B cell (primary cell): ENCODE results near the gene SHPK. TPM values are rescaled to one million over a fixed set of nuclear protein-coding genes. Genes with fewer than 3 reads are reported as not detected.

Source experiments
- ATAC-seq: fragments of 200-7000 bp; cut with Tn5 transposase; one replicate; pipeline ENCODE4 v1.10.0; 2021; ENCODE audit warnings: low read depth, mild to moderate bottlenecking, moderate number of reproducible peaks, moderate library complexity
- CTCF ChIA-PET: fragments of 350-600 bp; sonication (Branson Sonifier 250); formaldehyde crosslinking; loops from one replicate; lab custom pipeline; 2021; ENCODE audit warnings: antibody characterized with exemption, inconsistent platforms; lab: Charles Lee
- POLR2A ChIA-PET: fragments of 350-600 bp; sonication (Branson Sonifier 250); formaldehyde crosslinking; loops from one replicate; lab custom pipeline; 2021; ENCODE audit warnings: antibody characterized with exemption; lab: Charles Lee
- DNase-seq: peaks from one replicate; pipeline ENCODE4 v3.0.0; 2013
- H2AFZ ChIP-seq: 2 replicates; pipeline ENCODE4 v1.6.1; 2012; ENCODE audit warnings: mild to moderate bottlenecking, low read depth, low read length; ENCODE audit not compliant: insufficient read depth, poor library complexity, severe bottlenecking
- H3K27ac ChIP-seq, 2 donors: 1 replicate in 1 of 2; 2 replicates in 1 of 2; pipeline ENCODE4 v1.5.1; 2012 to 2013; ENCODE audit warnings: low read length in 2 of 2, mild to moderate bottlenecking in 2 of 2, moderate library complexity in 1 of 2
- H3K27me3 ChIP-seq, 4 experiments: fragments of 200-600 bp in 1 of 4; sonication (generic) in 1 of 4; replicated peaks in 1 of 4; 1 replicate in 2 of 4; 2 replicates in 2 of 4; pipeline versions ENCODE4 v1.6.1 to v1.7.0; 2013 to 2016; ENCODE audit warnings: low read length in 3 of 4, mild to moderate bottlenecking in 2 of 4, mixed read lengths in 1 of 4, moderate library complexity in 1 of 4; ENCODE audit not compliant: insufficient read depth in 4 of 4, control insufficient read depth in 3 of 4; ENCODE audit errors: control extremely low read depth in 1 of 4
- H3K36me3 ChIP-seq, 2 experiments: replicated peaks in 1 of 2; 1 replicate in 1 of 2; 2 replicates in 1 of 2; pipeline versions ENCODE4 v1.6.1 to v1.7.1; 2013; ENCODE audit warnings: low read length in 1 of 2; ENCODE audit not compliant: insufficient read depth in 2 of 2, control insufficient read depth in 1 of 2; ENCODE audit errors: control extremely low read depth in 1 of 2, extremely low read depth in 1 of 2
- H3K4me1 ChIP-seq, 2 donors: fragments of 200-600 bp in 1 of 2; sonication (generic) in 1 of 2; 1 replicate in 1 of 2; 2 replicates in 1 of 2; pipeline versions ENCODE4 v1.5.1 to v1.6.1; 2013 to 2017; ENCODE audit warnings: low read length in 2 of 2; ENCODE audit not compliant: control insufficient read depth in 2 of 2, insufficient read depth in 2 of 2
- H3K4me2 ChIP-seq: replicated peaks from 2 replicates; pipeline ENCODE3; 2012; ENCODE audit warnings: mild to moderate bottlenecking, low read depth, low read length; ENCODE audit not compliant: poor library complexity, severe bottlenecking
- H3K4me3 ChIP-seq, 5 experiments: fragments of 200-600 bp in 1 of 5; sonication (generic) in 1 of 5; 1 replicate in 3 of 5; 2 replicates in 2 of 5; pipeline versions ENCODE4 v1.5.1 to v1.7.0; 2011 to 2016; ENCODE audit warnings: low read length in 4 of 5, mild to moderate bottlenecking in 4 of 5, low read depth in 2 of 5, control low read depth in 1 of 5, moderate library complexity in 1 of 5; ENCODE audit not compliant: insufficient read depth in 1 of 5; ENCODE audit errors: control extremely low read depth in 1 of 5, extremely low read depth in 1 of 5
- H3K79me2 ChIP-seq: fragments of 200-600 bp; sonication (generic); one replicate; pipeline ENCODE4 v1.6.0; 2016; ENCODE audit warnings: low read length; ENCODE audit not compliant: control insufficient read depth, insufficient read depth
- H3K9ac ChIP-seq: fragments of 200-600 bp; sonication (generic); 2 replicates; pipeline ENCODE4 v1.6.1; 2017; ENCODE audit warnings: mild to moderate bottlenecking, low read length, moderate library complexity
- H3K9me3 ChIP-seq, 3 donors: one replicate each; pipeline versions ENCODE4 v1.6.1 to v1.7.1; 2013; ENCODE audit warnings: low read length in 2 of 3; ENCODE audit not compliant: control insufficient read depth in 2 of 3, insufficient read depth in 1 of 3; ENCODE audit errors: control extremely low read depth in 1 of 3
- H4K20me1 ChIP-seq: 2 replicates; pipeline ENCODE4 v1.6.0; 2012; ENCODE audit warnings: mild to moderate bottlenecking, low read length; ENCODE audit not compliant: insufficient read depth, control insufficient read depth, poor library complexity, severe bottlenecking
- H3K27ac Mint-ChIP-seq: one replicate; pipeline ENCODE4 v1.8.0; 2021; ENCODE audit warnings: mixed read lengths
- H3K27me3 Mint-ChIP-seq: one replicate; pipeline ENCODE4 v1.8.0; 2021; ENCODE audit warnings: mixed read lengths
- H3K4me1 Mint-ChIP-seq: one replicate; pipeline ENCODE4 v1.8.0; 2021; ENCODE audit warnings: mixed read lengths
- H3K4me3 Mint-ChIP-seq: one replicate; pipeline ENCODE4 v1.8.0; 2021; ENCODE audit warnings: mixed read lengths
- H3K9me3 Mint-ChIP-seq: one replicate; pipeline ENCODE4 v1.8.0; 2022; ENCODE audit warnings: mixed read lengths; ENCODE audit not compliant: insufficient read depth
- EZH2 ChIP-seq: IDR thresholded peaks from 2 replicates; pipeline ENCODE4 v1.6.1; 2012; ENCODE audit warnings: borderline replicate concordance, low read depth, mild to moderate bottlenecking, moderate library complexity, low read length; ENCODE audit not compliant: insufficient read depth, poor library complexity, severe bottlenecking
- WGBS: methylation state at CpG from one replicate; pipeline ENCODE4 v1.1.5; 2013; ENCODE audit warnings: missing lambda C conversion rate; ENCODE audit not compliant: insufficient coverage; 5-methylcytosine and 5-hydroxymethylcytosine counted together
- intact Hi-C: fragments of 100-400 bp; cut with micrococcal nuclease; formaldehyde crosslinking; loops from one replicate; pipeline ENCODE4 v1.10.0; 2022
- polyA plus RNA-seq: library from polyadenylated mRNA; depleted of rRNA; stranded (reverse); fragments of >200 nt; gene quantifications from 2 replicates; pipeline ENCODE4 v1.2.3, GENCODE V29; 2012
- total RNA-seq, 2 donors: library from RNA; stranded (reverse); fragments of 120-200 nt in 1 of 2; gene quantifications; 1 replicate in 1 of 2; 2 replicates in 1 of 2; pipeline versions ENCODE4 v1.2.3 to v1.2.4, GENCODE V29; 2013 to 2022
- TF ChIP-seq, protein P1 (sequence below): fragments of 200-600 bp; IDR thresholded peaks from one replicate; pipeline ENCODE4 v1.8.0; 2022; ENCODE audit warnings: antibody characterized with exemption, mild to moderate bottlenecking

SHPK gene
- total and polyA plus RNA-seq, 2 donors (not counting 1 experiment from before 2014, with no cell fraction given) = 5.9 to 16.1 TPM

DNA sequence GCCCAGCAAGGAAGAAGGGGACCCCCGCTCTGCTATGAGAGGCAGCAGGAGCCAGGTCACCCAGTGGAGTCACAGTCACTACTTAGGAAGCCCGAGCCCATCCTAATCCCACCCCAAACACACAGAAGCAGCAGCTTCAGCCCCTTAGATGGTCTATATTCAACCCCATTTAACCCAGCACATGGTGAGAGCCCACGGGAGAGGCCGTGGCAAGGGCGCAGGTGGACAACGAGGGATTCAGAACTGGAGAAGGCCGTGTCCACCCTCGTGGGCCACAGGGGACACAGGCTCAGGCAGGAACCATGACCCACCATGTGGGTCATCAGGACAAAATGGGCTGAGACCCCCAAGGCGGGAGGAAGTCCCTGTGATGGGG is 76.8 kb downstream of the SHPK start:
- Histone ChIP-seq H3K4me3 (no peak overlapping the region), H3K9ac (no peak overlapping the region), H2AFZ (no peak overlapping the region), H4K20me1 (no peaks in the 10 kb centered on the region), H3K27me3 (peaks cover 0 to 9% (median 0%) of the 10 kb centered on the region in 4 experiments), H3K9me3 (no peaks in the 10 kb centered on the region), H3K27ac (peak overlapping the region in 1 of 2 donors; percentile 81), H3K4me1 (peaks cover 28 to 40% of the 10 kb centered on the region in 2 donors), H3K79me2 (no peaks in the 10 kb centered on the region), H3K36me3 (no peaks in the 10 kb centered on the region), H3K4me2 (peak overlapping the region; percentile 52)
- ChIA-PET POLR2A (interaction anchor here (0.6 kb wide), 1 partner anchor 77 kb away, joined by 3 read pairs; the partner anchor contains the start of gene CTNS), CTCF (interaction anchor here (0.9 to 1.2 kb wide), 2 partner anchors 20 to 89 kb away, joined by 3 read pairs; no protein-coding TSS in a partner anchor)
- Mint-ChIP-seq H3K9me3 (no peaks in the 10 kb centered on the region), H3K27me3 (peaks cover 3% of the 10 kb centered on the region), H3K4me1 (peaks cover 46% of the 10 kb centered on the region), H3K27ac (peak overlapping the region; percentile 95), H3K4me3 (peak overlapping the region; percentile 77)
- DNase-seq = no peak
- WGBS = 92% methylated on average over 8 of the region's 9 CpGs
- no peak for TF ChIP-seq EZH2
- TF ChIP-seq, protein P1, sequence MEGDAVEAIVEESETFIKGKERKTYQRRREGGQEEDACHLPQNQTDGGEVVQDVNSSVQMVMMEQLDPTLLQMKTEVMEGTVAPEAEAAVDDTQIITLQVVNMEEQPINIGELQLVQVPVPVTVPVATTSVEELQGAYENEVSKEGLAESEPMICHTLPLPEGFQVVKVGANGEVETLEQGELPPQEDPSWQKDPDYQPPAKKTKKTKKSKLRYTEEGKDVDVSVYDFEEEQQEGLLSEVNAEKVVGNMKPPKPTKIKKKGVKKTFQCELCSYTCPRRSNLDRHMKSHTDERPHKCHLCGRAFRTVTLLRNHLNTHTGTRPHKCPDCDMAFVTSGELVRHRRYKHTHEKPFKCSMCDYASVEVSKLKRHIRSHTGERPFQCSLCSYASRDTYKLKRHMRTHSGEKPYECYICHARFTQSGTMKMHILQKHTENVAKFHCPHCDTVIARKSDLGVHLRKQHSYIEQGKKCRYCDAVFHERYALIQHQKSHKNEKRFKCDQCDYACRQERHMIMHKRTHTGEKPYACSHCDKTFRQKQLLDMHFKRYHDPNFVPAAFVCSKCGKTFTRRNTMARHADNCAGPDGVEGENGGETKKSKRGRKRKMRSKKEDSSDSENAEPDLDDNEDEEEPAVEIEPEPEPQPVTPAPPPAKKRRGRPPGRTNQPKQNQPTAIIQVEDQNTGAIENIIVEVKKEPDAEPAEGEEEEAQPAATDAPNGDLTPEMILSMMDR = no peak
- ATAC-seq = no peak
- intact Hi-C loops = loop anchor here (5.0 to 10.0 kb wide), 2 partner anchors 356 to 557 kb away; partner anchors contain the start of gene P2RX1

DNA sequence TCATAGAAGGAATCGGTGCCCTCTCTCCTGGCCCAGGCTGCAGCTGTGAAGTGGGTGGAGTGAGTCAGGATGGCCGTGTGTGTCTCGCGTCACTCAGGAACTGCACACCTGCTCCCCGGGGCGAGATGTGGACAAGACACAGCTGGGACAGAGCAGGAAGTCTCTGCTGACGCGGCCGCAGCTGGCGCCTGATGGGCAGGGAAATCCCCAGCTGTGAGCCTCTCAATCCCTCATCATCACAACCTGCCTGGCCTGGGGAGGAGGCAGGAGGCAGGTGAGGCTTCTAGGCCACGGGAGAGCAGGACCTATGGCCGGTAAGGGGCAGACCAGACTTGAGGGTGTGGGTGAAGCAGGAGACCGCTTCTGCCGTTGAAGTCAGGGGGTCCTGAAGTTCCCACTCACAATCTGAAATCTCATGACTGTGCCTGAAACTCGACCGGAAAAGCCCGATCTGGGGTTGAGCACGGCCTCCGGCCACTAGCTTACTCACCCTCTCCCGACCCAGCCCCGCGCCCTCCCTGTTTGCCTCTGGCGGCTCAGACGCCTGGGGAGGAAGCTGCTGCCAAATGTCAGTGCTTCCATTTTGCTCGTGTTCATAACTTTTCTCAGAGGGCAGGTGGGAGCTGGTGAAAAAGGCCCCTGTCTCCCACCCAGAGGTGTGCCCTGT is 77.3 kb downstream of the SHPK start:
- Histone ChIP-seq H3K4me1 (peaks cover 28 to 40% of the 10 kb centered on the region in 2 donors), H3K79me2 (no peaks in the 10 kb centered on the region), H3K27me3 (peaks cover 0 to 9% (median 0%) of the 10 kb centered on the region in 4 experiments), H2AFZ (no peak overlapping the region), H3K27ac (peak overlapping the region; percentile 73 to 81), H4K20me1 (no peaks in the 10 kb centered on the region), H3K4me2 (peak overlapping the region; percentile 52), H3K9me3 (no peaks in the 10 kb centered on the region), H3K9ac (peak overlapping the region; percentile 24), H3K4me3 (no peak overlapping the region), H3K36me3 (no peaks in the 10 kb centered on the region)
- DNase-seq (peak; percentile 89), ATAC-seq (peak; percentile 76)
- intact Hi-C loops = loop anchor here (1.0 to 10.0 kb wide), 3 partner anchors 78 to 556 kb away; partner anchors contain the start of genes CTNS, P2RX1 and SHPK
- WGBS = 47% methylated on average over 20 of the region's 25 CpGs
- Mint-ChIP-seq H3K27me3 (peaks cover 3% of the 10 kb centered on the region), H3K27ac (peak overlapping the region; percentile 95), H3K4me3 (peak overlapping the region; percentile 77), H3K4me1 (peaks cover 46% of the 10 kb centered on the region), H3K9me3 (no peaks in the 10 kb centered on the region)
- TF ChIP-seq, protein P1 = no peak
- TF ChIP-seq EZH2 = no peak
- ChIA-PET CTCF (interaction anchor here (0.9 to 1.2 kb wide), 2 partner anchors 20 to 89 kb away, joined by 3 read pairs; no protein-coding TSS in a partner anchor), POLR2A (interaction anchor here (0.6 to 1.2 kb wide), 2 partner anchors 78 to 125 kb away, joined by 3 read pairs; partner anchors contain the start of gene CTNS)
